GM19025 (cell line): ENCODE data around the gene CDY2A.
"Not testable (repeated sequence)": the region's sequence is repeated elsewhere in the genome, so short reads cannot be mapped to it uniquely, and the experiment has no call there.

ENCODE experiments used
- ATAC-seq: cut with Tn5 transposase; IDR thresholded peaks from one replicate; pipeline ENCODE4 v1.9.1; 2021; ENCODE audit warnings: mild to moderate bottlenecking, low read depth, moderate library complexity; ENCODE audit not compliant: unreplicated experiment

CDY2A gene, protein sequence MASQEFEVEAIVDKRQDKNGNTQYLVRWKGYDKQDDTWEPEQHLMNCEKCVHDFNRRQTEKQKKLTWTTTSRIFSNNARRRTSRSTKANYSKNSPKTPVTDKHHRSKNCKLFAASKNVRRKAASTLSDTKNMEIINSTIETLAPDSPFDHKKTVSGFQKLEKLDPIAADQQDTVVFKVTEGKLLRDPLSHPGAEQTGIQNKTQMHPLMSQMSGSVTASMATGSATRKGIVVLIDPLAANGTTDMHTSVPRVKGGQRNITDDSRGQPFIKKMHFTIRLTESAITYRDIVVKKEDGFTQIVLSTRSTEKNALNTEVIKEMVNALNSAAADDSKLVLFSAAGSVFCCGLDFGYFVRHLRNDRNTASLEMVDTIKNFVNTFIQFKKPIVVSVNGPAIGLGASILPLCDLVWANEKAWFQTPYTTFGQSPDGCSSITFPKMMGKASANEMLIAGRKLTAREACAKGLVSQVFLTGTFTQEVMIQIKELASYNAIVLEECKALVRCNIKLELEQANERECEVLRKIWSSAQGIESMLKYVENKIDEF

DNA sequence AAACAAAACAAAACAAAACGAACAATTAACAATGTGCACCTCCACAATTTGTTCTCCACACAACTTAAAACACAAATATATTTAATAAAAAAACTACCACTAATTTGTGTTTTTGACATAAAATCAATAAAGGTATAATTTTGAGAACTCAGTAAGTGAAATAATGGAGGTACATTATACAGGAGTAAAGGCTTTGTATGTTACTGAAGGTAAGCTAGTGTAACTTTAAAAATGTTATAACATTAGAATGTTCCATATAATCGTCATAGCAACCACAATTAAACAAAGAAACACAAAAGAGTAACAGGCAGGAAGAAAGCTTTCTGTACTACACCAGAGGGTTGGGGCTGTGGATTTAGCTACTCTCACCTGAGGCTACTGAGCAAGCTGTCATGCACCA lies at the start of gene CDY2A:
CDY2A (plus strand) TSS at position 301 of the 400 bp plus-strand sequence. CDS start 328 bp downstream, outside the sequence.
- not testable (repeated sequence) for ATAC-seq

DNA sequence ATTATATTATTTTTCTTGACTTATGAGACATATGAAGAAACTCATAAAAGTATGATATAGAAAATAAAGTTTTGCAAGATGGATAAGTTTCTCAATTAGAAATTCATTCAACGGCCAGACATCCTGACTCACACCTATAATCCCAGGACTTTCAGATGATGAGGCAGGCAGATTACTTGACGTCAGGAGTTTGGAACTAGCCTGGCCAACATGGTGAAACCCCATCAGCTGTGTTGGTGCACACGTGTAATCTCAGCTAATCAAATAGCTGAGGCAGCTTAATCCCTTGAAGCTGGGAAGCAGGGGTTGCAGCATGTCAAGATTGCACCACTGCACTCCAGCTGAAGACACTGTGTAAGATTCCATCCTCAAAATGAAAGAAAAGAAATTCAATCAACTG lies 28.0 kb upstream of the CDY2A start:
- not testable (repeated sequence) for ATAC-seq

DNA sequence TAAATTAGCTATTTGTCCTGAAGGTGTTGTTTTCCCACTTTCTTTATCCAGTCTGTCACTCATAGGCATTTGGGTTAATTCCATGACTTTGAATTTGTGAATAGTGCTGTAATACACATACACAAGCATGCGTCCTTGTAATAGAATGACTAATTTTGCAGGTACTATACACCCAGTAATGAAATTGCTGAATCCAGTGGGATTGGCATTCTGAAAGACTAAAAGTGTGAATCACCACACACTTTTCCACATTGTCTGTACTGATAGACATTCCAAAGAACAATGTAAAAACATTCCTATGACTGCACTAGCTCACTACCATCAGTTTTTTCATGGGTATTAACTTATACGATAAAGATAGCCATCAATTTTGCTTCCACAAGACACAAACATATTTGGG lies 27.3 kb upstream of the CDY2A start:
- ATAC-seq, result not testable (repeated sequence)

DNA sequence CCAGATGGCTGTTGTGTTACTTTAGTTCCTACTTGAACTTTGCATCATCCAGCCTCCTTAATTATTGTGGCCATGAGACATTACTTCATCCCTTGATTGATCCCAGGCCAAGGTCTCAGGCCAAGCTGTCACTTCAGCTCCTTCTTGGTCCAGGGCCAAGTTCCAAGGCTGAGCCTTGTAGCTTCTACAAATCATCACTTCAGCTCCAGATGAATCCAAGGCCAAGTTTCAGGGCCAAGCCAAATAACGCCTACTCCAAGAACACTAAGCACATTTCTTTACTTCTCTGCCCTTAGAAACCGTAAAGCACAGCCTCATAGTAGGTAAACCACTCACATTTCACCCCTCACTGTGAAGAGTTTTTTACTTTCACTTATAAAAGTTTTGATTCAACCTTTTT lies 1.7 kb upstream of the CDY2A start:
- not testable (repeated sequence) for ATAC-seq

DNA sequence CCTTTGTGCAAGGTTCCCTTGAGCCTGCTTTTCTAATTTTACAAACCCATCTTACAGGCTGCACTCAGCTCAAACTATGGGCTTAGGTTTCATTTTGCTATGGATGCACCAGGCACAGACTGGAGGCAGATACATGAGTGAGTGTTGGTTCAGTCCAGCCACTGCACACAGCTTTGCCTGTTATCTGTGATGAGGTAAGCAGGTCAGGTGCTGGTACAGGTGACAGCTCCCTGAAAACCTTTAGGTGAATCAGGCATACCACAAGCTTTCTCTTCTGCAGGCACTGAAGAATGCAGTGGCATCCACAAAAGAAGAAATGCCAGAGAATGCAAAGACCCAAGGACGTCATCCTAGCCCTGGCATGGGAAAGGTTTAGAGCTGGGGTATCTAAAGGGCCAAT lies 3.3 kb downstream of the CDY2A start:
- not testable (repeated sequence) for ATAC-seq

DNA sequence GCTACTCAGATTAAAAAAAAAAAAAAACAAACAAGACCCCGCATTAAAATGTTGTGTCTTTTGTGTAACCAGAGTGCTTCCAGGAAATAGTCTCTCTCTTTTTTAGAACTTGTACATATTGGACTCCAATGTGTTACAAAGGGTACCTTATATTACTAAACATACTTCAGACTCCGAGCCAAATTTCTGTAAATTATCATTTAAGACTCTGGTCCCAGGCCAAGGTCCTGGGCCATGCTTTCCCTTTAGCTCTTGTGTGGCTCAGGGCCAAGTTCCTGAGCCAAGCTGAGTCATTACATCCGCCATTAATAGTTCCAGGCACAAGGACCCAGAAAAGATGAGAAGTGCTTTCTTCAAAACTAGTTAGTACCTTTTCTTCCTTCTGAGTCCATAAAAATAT lies 4.6 kb downstream of the CDY2A start:
- ATAC-seq, result not testable (repeated sequence)

DNA sequence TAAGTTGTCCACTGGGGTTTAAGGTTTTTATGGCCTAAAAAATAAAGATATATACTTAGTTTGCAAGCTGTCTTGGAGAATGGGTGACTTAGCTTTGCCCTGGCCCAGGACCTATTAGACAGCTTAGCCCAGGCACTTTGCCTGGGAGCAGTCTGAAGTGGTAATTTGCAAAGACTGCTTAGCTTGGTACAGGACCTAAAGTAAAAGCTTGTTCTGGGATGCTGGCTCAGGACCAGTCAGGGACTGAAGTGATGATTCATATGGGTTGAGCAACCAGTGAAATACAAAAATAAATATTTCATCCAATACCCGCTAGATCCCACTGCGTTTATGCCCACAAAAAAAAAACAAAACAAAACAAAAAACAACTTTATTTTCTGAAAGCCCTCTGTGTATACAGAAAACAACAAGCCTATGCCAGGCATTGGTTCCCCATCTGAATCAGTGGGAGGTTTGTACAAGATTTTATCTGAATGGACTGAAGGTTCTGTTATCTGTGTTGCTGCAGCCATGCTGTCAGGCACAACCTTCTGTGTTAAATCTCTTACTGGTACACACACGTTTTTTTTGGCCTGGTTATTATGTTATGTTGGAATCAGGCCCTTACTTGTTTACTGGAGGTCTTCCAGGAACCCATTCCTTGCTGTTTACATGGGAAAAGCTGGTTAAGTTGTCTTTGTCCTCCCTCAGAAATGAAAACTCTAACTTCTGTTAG lies 8.7 kb downstream of the CDY2A start:
- ATAC-seq, result not testable (repeated sequence)

DNA sequence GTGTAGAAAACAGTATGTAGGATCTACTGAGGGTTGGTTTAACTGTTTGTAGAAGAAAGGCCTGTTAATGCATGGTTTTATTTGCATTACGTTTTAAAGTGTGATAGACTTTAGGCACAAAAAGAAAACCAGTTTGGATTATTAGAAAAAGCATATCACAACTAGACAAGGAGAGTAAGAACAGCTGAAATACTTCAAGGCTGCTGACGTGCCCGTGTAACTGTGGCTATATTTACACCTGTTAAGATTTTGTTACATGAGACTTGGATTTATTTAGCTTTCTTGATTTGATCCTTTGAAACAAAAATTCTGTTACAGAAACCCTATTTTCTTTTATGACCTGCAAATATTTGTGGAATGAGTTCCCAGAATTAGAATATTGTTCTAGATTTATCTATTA lies 9.3 kb downstream of the CDY2A start:
- ATAC-seq, result not testable (repeated sequence)

DNA sequence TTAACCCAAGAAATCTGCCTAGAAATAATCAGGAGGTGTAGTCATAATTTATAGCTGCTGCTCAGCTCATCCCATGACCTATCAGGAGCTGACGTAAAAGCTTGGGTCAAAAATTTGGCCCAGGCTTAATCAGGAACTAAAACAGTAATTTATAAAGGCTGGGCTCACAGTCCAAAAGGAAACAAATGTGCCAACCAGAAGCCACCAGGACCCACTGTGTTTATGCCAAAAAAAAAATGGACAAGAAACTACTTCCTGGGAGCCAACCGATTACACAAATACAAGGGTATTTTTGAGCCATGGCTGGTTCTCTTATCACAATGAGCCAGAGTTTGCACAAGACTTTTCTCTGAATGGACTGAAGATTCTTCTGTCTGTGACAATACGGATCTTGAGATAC lies 19.4 kb downstream of the CDY2A start:
- ATAC-seq, result not testable (repeated sequence)

DNA sequence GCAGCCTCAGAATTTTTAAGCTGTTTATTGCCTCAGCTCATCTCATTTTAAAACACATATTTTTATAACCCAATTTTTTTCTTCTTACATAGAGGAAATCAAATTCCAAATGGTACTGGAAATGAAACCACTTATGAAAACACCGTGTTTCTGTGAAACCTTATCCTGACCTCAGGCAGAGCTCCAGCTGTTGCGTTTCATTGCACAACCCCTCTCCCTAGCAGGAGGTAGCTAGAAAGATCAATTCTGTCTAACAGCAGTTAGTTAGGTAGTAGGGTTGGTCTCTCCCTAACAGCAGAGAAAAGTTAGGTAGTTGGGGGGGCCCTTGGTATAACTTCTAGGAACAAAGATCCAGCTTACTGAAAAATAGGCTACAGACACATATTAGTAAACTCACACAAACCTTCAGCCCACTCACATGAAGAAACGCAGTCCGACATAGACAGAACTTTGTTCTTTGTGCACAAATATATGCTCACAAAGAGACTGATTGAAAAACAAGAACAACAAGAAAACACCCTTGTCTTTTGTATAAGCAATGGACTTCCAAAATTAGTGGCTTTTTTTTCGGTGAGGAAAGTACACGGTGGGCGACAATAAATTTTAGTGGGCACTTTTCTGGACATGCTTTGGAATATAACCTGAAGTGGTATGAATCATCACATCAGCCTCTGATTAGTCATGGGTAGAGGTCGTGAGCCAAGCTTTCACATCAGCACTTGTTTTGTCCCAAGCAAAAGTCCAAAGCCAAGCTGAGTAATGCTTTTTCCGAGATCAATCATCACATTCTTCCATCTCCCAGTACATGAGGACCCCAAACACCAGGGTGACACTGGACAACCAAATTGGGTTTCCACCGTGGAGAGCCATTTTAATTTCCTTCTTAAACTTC lies 22.8 kb downstream of the CDY2A start:
- ATAC-seq, result not testable (repeated sequence)

DNA sequence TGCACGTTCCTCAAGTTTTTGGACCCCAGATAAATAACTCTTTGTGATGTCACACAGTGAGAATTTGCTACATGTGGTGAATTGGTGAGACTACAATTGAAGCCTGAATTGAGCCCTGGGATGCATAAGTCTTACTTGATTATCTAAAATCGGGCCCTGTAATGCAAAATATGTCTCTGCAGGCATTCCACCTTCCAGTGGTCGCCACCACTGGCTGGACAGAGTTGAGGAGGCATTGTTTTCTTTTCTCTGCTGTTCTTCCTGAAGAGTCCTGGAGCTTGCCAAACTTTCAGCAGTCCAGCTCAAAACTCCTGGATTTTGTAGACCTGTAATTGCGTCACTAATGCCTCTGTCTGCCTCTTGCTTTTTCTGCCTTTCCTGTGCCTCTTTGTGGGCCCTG lies 23.5 kb downstream of the CDY2A start:
- ATAC-seq, result not testable (repeated sequence)

DNA sequence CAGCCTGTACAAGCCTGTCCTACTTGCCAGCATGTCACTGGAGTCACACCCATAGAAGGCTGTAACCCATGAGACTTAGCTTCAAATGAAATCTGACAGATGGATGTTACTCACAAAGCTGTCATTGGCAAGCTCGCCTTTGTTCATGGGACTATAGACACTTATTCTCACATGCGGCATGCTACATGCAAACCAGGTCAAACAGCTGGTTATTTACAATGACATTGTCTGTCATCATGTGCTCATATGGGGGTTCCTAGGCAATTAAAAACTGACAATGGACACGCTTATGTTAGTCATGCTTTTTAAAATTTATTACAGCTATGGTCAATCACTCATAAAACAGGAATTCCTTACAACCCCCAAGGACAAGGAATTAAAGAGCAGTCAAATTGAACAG lies 30.9 kb downstream of the CDY2A start:
- not testable (repeated sequence) for ATAC-seq

DNA sequence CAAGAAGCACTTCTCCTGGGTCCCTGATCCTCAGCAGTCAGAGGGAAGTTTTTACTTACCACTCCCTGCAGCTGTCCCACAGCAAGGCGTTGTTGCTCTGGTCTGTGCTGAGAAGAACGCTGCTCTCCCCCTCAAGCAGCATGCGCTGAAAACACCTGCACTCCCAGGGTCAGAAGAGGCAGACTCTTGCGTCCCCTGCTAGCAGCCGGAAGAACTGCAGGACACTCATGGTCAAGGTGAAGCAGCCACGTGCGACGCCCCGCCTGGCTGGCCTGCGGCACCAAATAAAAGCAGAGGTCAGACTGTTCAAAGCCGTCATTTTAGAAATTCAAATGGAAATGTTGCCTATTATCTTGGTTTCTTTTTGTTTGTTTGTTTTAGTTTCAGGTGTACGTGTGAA lies 47.9 kb downstream of the CDY2A start:
- not testable (repeated sequence) for ATAC-seq
